H1 (cell line): ENCODE data around the gene CCNH. TPM values are rescaled to one million over a fixed set of nuclear protein-coding genes. Genes with fewer than 3 reads are reported as not detected.

ENCODE experiments used
- CTCF ChIA-PET: fragments of 300-600 bp; sonication (Branson Sonifier 250); formaldehyde crosslinking; loops from one replicate; lab custom pipeline; 2021; ENCODE audit not compliant: partially characterized antibody; lab: Charles Lee
- POLR2A ChIA-PET: fragments of 300-600 bp; sonication (Branson Sonifier 250); formaldehyde crosslinking; loops from one replicate; lab custom pipeline; 2021; ENCODE audit warnings: inconsistent platforms; ENCODE audit not compliant: partially characterized antibody; lab: Charles Lee
- DNase-seq, 2 experiments: peaks; one replicate each; pipeline versions ENCODE4 v3.0.0 to v3.0.0-alpha.2; 2010 to 2022; ENCODE audit warnings: low spot score in 2 of 2, low read depth in 1 of 2, mixed read lengths in 1 of 2
- FAIRE-seq: peaks from 2 replicates; lab custom pipeline; 2011; peaks lifted over from hg19 to GRCh38; lab: Jason Lieb, UNC
- H2AFZ ChIP-seq: 2 replicates; pipeline ENCODE4 v1.8.1; 2012; ENCODE audit warnings: low read length, inconsistent platforms
- H2AK5ac ChIP-seq: 2 replicates; pipeline ENCODE4 v1.6.1; 2013; ENCODE audit warnings: low read depth, low read length
- H2BK120ac ChIP-seq: replicated peaks from 2 replicates; pipeline ENCODE3; 2013; ENCODE audit warnings: low read depth, low read length, inconsistent platforms
- H2BK12ac ChIP-seq: 2 replicates; pipeline ENCODE4 v1.6.1; 2013; ENCODE audit warnings: low read depth, low read length
- H2BK15ac ChIP-seq: 2 replicates; pipeline ENCODE4 v1.6.1; 2013; ENCODE audit warnings: low read length
- H2BK20ac ChIP-seq: 2 replicates; pipeline ENCODE4 v1.6.1; 2013; ENCODE audit warnings: low read length
- H2BK5ac ChIP-seq: 2 replicates; pipeline ENCODE4 v1.6.1; 2013; ENCODE audit warnings: low read depth, low read length
- H3K14ac ChIP-seq: 2 replicates; pipeline ENCODE4 v1.6.1; 2013; ENCODE audit warnings: inconsistent platforms; ENCODE audit not compliant: insufficient read length
- H3K18ac ChIP-seq: 2 replicates; pipeline ENCODE4 v1.6.1; 2013; ENCODE audit warnings: low read length; ENCODE audit errors: extremely low read depth
- H3K23ac ChIP-seq: 2 replicates; pipeline ENCODE4 v1.6.1; 2013; ENCODE audit warnings: inconsistent platforms; ENCODE audit not compliant: insufficient read length
- H3K23me2 ChIP-seq: 2 replicates; pipeline ENCODE4 v1.6.1; 2013; ENCODE audit warnings: low read depth, low read length
- H3K27ac ChIP-seq: 2 replicates; pipeline ENCODE4 v1.6.1; 2011; ENCODE audit warnings: low read depth, low read length, inconsistent platforms
- H3K27me3 ChIP-seq, 4 experiments: replicated peaks in 1 of 4; 1 replicate in 1 of 4; 2 replicates in 3 of 4; pipeline versions ENCODE4 v1.6.1 to v1.8.1; 2011 to 2013; ENCODE audit warnings: low read length in 3 of 4, mild to moderate bottlenecking in 3 of 4, inconsistent platforms in 2 of 4, mixed read lengths in 2 of 4, moderate library complexity in 1 of 4; ENCODE audit not compliant: control insufficient read depth in 3 of 4, insufficient read depth in 3 of 4; ENCODE audit errors: extremely low read depth in 1 of 4
- H3K36me3 ChIP-seq, 4 experiments: 2 replicates each; pipeline versions ENCODE4 v1.6.1 to v1.8.1; 2011 to 2013; ENCODE audit warnings: mild to moderate bottlenecking in 4 of 4, low read length in 3 of 4, moderate library complexity in 2 of 4, control low read depth in 1 of 4, inconsistent platforms in 1 of 4; ENCODE audit not compliant: insufficient read depth in 4 of 4, control insufficient read depth in 2 of 4
- H3K4ac ChIP-seq: replicated peaks from 2 replicates; pipeline ENCODE3; 2013; ENCODE audit warnings: low read length, low read depth, mixed read lengths, inconsistent platforms; ENCODE audit not compliant: insufficient read length
- H3K4me1 ChIP-seq, 4 experiments: replicated peaks in 1 of 4; 1 replicate in 1 of 4; 2 replicates in 3 of 4; pipeline versions ENCODE4 v1.6.1 to v1.8.1; 2011 to 2013; ENCODE audit warnings: low read length in 3 of 4, inconsistent platforms in 2 of 4, mixed read lengths in 1 of 4; ENCODE audit not compliant: insufficient read depth in 4 of 4, control insufficient read depth in 3 of 4
- H3K4me2 ChIP-seq, 2 experiments: 2 replicates each; pipeline versions ENCODE4 v1.6.1 to v1.8.1; 2011 to 2013; ENCODE audit warnings: low read depth in 2 of 2, low read length in 2 of 2, control low read depth in 1 of 2, inconsistent platforms in 1 of 2, mild to moderate bottlenecking in 1 of 2; ENCODE audit not compliant: insufficient read depth in 1 of 2
- H3K4me3 ChIP-seq, 4 experiments: fragments of 200-600, 300-600 bp in 1 of 4; sonication (generic), shearing (Covaris generic), sonication (Bioruptor Twin) in 1 of 4; 2 replicates each; pipeline versions ENCODE4 v1.5.1 to v1.8.1; 2011 to 2016; ENCODE audit warnings: low read length in 4 of 4, low read depth in 3 of 4, control low read depth in 2 of 4, inconsistent platforms in 2 of 4, mild to moderate bottlenecking in 2 of 4, mixed read lengths in 1 of 4, moderate library complexity in 1 of 4; ENCODE audit not compliant: insufficient read depth in 2 of 4; ENCODE audit errors: extremely low read depth in 1 of 4
- H3K56ac ChIP-seq: replicated peaks from 2 replicates; pipeline ENCODE3; 2013; ENCODE audit warnings: low read depth, mild to moderate bottlenecking, mixed read lengths, low read length, inconsistent platforms; ENCODE audit not compliant: insufficient read length
- H3K79me1 ChIP-seq: 2 replicates; pipeline ENCODE4 v1.6.1; 2013; ENCODE audit warnings: low read depth, low read length, control low read depth
- H3K79me2 ChIP-seq, 2 experiments: 2 replicates each; pipeline versions ENCODE4 v1.6.1 to v1.8.1; 2012 to 2013; ENCODE audit warnings: low read length in 2 of 2, mild to moderate bottlenecking in 2 of 2, inconsistent platforms in 1 of 2; ENCODE audit not compliant: insufficient read depth in 2 of 2, control insufficient read depth in 1 of 2
- H3K9ac ChIP-seq, 4 experiments: replicated peaks in 1 of 4; 1 replicate in 1 of 4; 2 replicates in 3 of 4; pipeline versions ENCODE4 v1.6.1 to v1.8.1; 2011 to 2013; ENCODE audit warnings: low read depth in 3 of 4, low read length in 3 of 4, control low read depth in 2 of 4, mild to moderate bottlenecking in 2 of 4, moderate library complexity in 2 of 4, inconsistent platforms in 1 of 4; ENCODE audit errors: extremely low read depth in 1 of 4
- H3K9me3 ChIP-seq, 2 experiments: 2 replicates each; pipeline versions ENCODE4 v1.6.1 to v1.8.1; 2012 to 2013; ENCODE audit warnings: mild to moderate bottlenecking in 2 of 2, moderate library complexity in 2 of 2, control low read depth in 1 of 2, inconsistent platforms in 1 of 2, low read depth in 1 of 2, low read length in 1 of 2, mixed read lengths in 1 of 2; ENCODE audit not compliant: insufficient read depth in 2 of 2
- H4K20me1 ChIP-seq, 2 experiments: replicated peaks in 1 of 2; 2 replicates each; pipeline versions ENCODE3 to v1.8.1; 2011 to 2013; ENCODE audit warnings: inconsistent platforms in 2 of 2, low read length in 2 of 2, mild to moderate bottlenecking in 1 of 2; ENCODE audit not compliant: insufficient read depth in 2 of 2, control insufficient read depth in 1 of 2
- H4K5ac ChIP-seq: 2 replicates; pipeline ENCODE4 v1.6.1; 2013; ENCODE audit warnings: low read length, low read depth, mixed read lengths, inconsistent platforms; ENCODE audit not compliant: insufficient read length
- H4K8ac ChIP-seq: 2 replicates; pipeline ENCODE4 v1.8.0; 2013; ENCODE audit warnings: mild to moderate bottlenecking, moderate library complexity, low read length, inconsistent platforms; ENCODE audit not compliant: insufficient read depth; ENCODE audit errors: extremely low read depth
- H4K91ac ChIP-seq: replicated peaks from 2 replicates; pipeline ENCODE3; 2013; ENCODE audit warnings: low read length, mixed read lengths, inconsistent platforms; ENCODE audit not compliant: insufficient read length
- ASH2L ChIP-seq: fragments of 200-600, 300-600 bp; sonication (generic); IDR thresholded peaks from one replicate; pipeline ENCODE4 v1.7.1; 2017; ENCODE audit warnings: low read length
- CEBPB ChIP-seq: IDR thresholded peaks from 2 replicates; pipeline ENCODE4 v1.6.1; 2012; ENCODE audit warnings: low read depth, low read length
- CHD1 ChIP-seq: IDR thresholded peaks from 2 replicates; pipeline ENCODE4 v1.6.1; 2012; ENCODE audit warnings: low read depth, low read length, improper control_type of control experiment
- CHD2 ChIP-seq: IDR thresholded peaks from 2 replicates; pipeline ENCODE4 v1.6.1; 2012; ENCODE audit warnings: low read length, improper control_type of control experiment
- EGR1 ChIP-seq: IDR thresholded peaks from 2 replicates; pipeline ENCODE4 v1.6.1; 2011; ENCODE audit warnings: low read depth, low read length, borderline replicate concordance
- GTF2F1 ChIP-seq: IDR thresholded peaks from 2 replicates; pipeline ENCODE4 v1.6.1; 2012; ENCODE audit warnings: low read depth, low read length, improper control_type of control experiment, borderline replicate concordance
- HDAC6 ChIP-seq: IDR thresholded peaks from one replicate; pipeline ENCODE4 v1.7.1; 2012; ENCODE audit warnings: low read depth, mild to moderate bottlenecking, inconsistent platforms, low read length, moderate library complexity
- JUN ChIP-seq: IDR thresholded peaks from 2 replicates; pipeline ENCODE4 v1.6.1; 2011; ENCODE audit warnings: low read depth, mild to moderate bottlenecking, improper control_type of control experiment, low read length
- PHF8 ChIP-seq: fragments of 200-600 bp; sonication (generic); conservative IDR thresholded peaks from 2 replicates; pipeline ENCODE4 v1.7.1; 2012; ENCODE audit warnings: low read depth, mild to moderate bottlenecking, inconsistent platforms, low read length, moderate library complexity
- POLR2A ChIP-seq, 2 experiments: IDR thresholded peaks; 1 replicate in 1 of 2; 2 replicates in 1 of 2; pipeline ENCODE4 v1.6.1; 2011; ENCODE audit warnings: low read depth in 2 of 2, low read length in 2 of 2, mild to moderate bottlenecking in 2 of 2; ENCODE audit errors: control extremely low read depth in 1 of 2
- RBBP5 ChIP-seq: IDR thresholded peaks from 2 replicates; pipeline ENCODE4 v1.7.1; 2012; ENCODE audit warnings: low read depth, mild to moderate bottlenecking, inconsistent platforms, low read length, moderate library complexity, borderline replicate concordance
- SIN3A ChIP-seq, 2 experiments: IDR thresholded peaks in 1 of 2; conservative IDR thresholded peaks in 1 of 2; 2 replicates each; pipeline ENCODE4 v1.6.1; 2011 to 2012; ENCODE audit warnings: low read length in 2 of 2, improper control_type of control experiment in 1 of 2, low read depth in 1 of 2, mild to moderate bottlenecking in 1 of 2
- SP1 ChIP-seq: IDR thresholded peaks from 2 replicates; pipeline ENCODE4 v1.6.1; 2011; ENCODE audit warnings: low read depth, low read length
- TBP ChIP-seq: IDR thresholded peaks from 2 replicates; pipeline ENCODE4 v1.6.1; 2011; ENCODE audit warnings: low read depth, low read length, improper control_type of control experiment
- polyA plus RNA-seq, 7 experiments: library from polyadenylated mRNA; depleted of rRNA in 3 of 7; stranded (reverse) in 5 of 7; unstranded in 2 of 7; fragments of >200 nt in 5 of 7; fragments of 200-250 nt in 2 of 7; gene quantifications; 1 replicate in 5 of 7; 2 replicates in 1 of 7; 4 replicates in 1 of 7; pipeline versions ENCODE4 v1.2.1 to v1.2.3, GENCODE V29; 2011 to 2013; ENCODE audit warnings: missing spikeins in 2 of 7, mixed read lengths in 2 of 7
- total RNA-seq: library from RNA; stranded (reverse); fragmentation: NEBNext Ultra II Directional; extraction: Animal tissue kit (Norgen Biotek cat#: 25700); gene quantifications from 2 replicates; pipeline ENCODE4 v1.2.1, GENCODE V29; 2021
- TF ChIP-seq, protein P1 (sequence below): IDR thresholded peaks from 2 replicates; pipeline ENCODE4 v1.6.1; 2012; ENCODE audit warnings: inconsistent platforms

CCNH gene
- total and polyA plus RNA-seq, 2 of the 8 experiments (the other 6 are each of a cell fraction or from before 2014, with no cell fraction given), result 38.2 to 41.8 TPM

DNA sequence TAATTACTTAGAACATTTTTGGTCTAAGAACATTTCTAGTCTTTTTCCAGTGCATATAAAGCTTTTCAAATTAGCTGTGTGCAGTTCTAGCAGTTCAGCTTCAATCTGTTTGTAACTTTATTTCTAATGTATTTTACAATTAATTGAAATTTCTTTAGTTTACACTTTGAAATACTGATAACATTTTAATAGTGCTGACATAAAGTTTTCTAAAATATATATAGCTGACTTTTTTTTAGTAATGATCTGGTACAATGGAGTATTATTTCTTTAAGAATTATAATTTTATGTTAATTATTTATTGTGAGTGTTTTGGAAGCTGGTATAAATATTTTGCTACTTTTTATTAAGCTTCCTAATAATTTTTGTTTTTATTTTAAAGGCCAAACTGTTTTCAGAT, 43.3 kb downstream of the CCNH start:
- Histone ChIP-seq H3K4me2 (no peak overlapping the region), H3K4me1 (no peaks in the 10 kb centered on the region), H3K18ac (no peak overlapping the region), H3K27me3 (no peaks in the 10 kb centered on the region), H3K56ac (no peak overlapping the region), H4K8ac (no peak overlapping the region), H3K4ac (no peak overlapping the region), H3K27ac (no peak overlapping the region), H2BK20ac (no peak overlapping the region), H3K79me1 (no peaks in the 10 kb centered on the region), H3K4me3 (no peak overlapping the region), H4K91ac (no peak overlapping the region), H4K20me1 (peaks cover 0 to 1% of the 10 kb centered on the region in 2 experiments), H2BK120ac (no peak overlapping the region), H3K9me3 (no peaks in the 10 kb centered on the region), H3K79me2 (no peaks in the 10 kb centered on the region), H3K14ac (no peak overlapping the region), H2BK15ac (no peak overlapping the region), H2AFZ (no peak overlapping the region), H3K23ac (no peak overlapping the region), H4K5ac (no peak overlapping the region), H2AK5ac (no peak overlapping the region), H2BK5ac (no peak overlapping the region), H3K36me3 (peaks cover 0 to 7% (median 2%) of the 10 kb centered on the region in 4 experiments; a peak in 2 of 8 replicates), H3K9ac (no peak overlapping the region), H2BK12ac (no peak overlapping the region), H3K23me2 (no peaks in the 10 kb centered on the region)
- POLR2A ChIA-PET, result no interaction called here
- FAIRE-seq (no peak), DNase-seq (no peak)
- CTCF ChIA-PET, result no interaction called here
- TF ChIP-seq EGR1 (no peak), TBP (no peak), GTF2F1 (no peak), RBBP5 (no peak), JUN (no peak), ASH2L (no peak), SP1 (no peak), CHD1 (no peak), POLR2A (IDR thresholded peaks at IDR 0.05; ENCODE audit: control extremely low read depth in 1 of 2, low read depth in 2 of 2, low read length in 2 of 2) (no peak), CEBPB (no peak), HDAC6 (no peak), PHF8 (no peak), CHD2 (no peak), SIN3A (conservative IDR thresholded peaks at IDR 0.05 in 1 of 2, IDR thresholded peaks at IDR 0.05 in 1 of 2; ENCODE audit: low read depth in 1 of 2, low read length in 2 of 2) (no peak)
- TF ChIP-seq, protein P1, sequence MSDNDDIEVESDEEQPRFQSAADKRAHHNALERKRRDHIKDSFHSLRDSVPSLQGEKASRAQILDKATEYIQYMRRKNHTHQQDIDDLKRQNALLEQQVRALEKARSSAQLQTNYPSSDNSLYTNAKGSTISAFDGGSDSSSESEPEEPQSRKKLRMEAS, result no peak
